ENCODE measurements around the gene DLG3. TPM values are rescaled to one million over a fixed set of nuclear protein-coding genes. Genes with fewer than 3 reads are reported as not detected.

DLG3 gene
- total and polyA plus RNA-seq, 2 of the 8 experiments (the other 6 are each of a cell fraction or from before 2014, with no cell fraction given) = 29.2 to 63.8 TPM

- H3K36me3 ChIP-seq (ENCODE audit: control insufficient read depth in 2 of 4, insufficient read depth in 4 of 4, low read length in 3 of 4) = peaks cover 12 to 84% (median 53%) of the 10 kb centered on the region in 4 experiments
- H3K4me3 ChIP-seq (ENCODE audit: extremely low read depth in 1 of 4, insufficient read depth in 2 of 4, low read depth in 3 of 4, low read length in 4 of 4) = no peak overlapping the region
- ChIA-PET POLR2A (ENCODE audit: partially characterized antibody) (no interaction called here), CTCF (ENCODE audit: partially characterized antibody) (interaction anchor here (0.8 kb wide), 1 partner anchor 131 kb away, joined by 3 read pairs; no protein-coding TSS in a partner anchor)
- no peak overlapping the region for H3K23ac ChIP-seq (ENCODE audit: insufficient read length)
- FAIRE-seq = no peak
- no peak for DNase-seq (ENCODE audit: low read depth in 1 of 2, low spot score in 2 of 2)
- H3K27me3 ChIP-seq (replicated peaks in 1 of 4; ENCODE audit: control insufficient read depth in 3 of 4, extremely low read depth in 1 of 4, insufficient read depth in 3 of 4, low read length in 3 of 4) = no peaks in the 10 kb centered on the region
- no peak overlapping the region for H2BK5ac ChIP-seq (ENCODE audit: low read depth, low read length)
- H2AK5ac ChIP-seq (ENCODE audit: low read depth, low read length) = no peak overlapping the region
- no peak overlapping the region for H3K14ac ChIP-seq (ENCODE audit: insufficient read length)
- no peak overlapping the region for H3K4me2 ChIP-seq (ENCODE audit: insufficient read depth in 1 of 2, low read depth in 2 of 2, low read length in 2 of 2)
- 80% methylated on average over 2 of the region's 2 CpGs; no CpG with 5 or more reads in 1 of the 2 experiments for WGBS, 2 experiments (ENCODE audit: extremely low coverage in 1 of 2, insufficient coverage in 1 of 2, insufficient read length in 1 of 2, insufficient replicate concordance in 2 of 2, low coverage in 1 of 2, low lambda C conversion rate in 2 of 2, missing lambda C conversion rate in 1 of 2)
- H2AFZ ChIP-seq (ENCODE audit: low read length) = no peak overlapping the region
- no peak overlapping the region for H2BK12ac ChIP-seq (ENCODE audit: low read depth, low read length)
- H3K56ac ChIP-seq (replicated peaks; ENCODE audit: insufficient read length, low read depth, low read length) = no peak overlapping the region
- H4K8ac ChIP-seq (ENCODE audit: extremely low read depth, insufficient read depth, low read length) = no peak overlapping the region
- no peak overlapping the region for H3K4ac ChIP-seq (replicated peaks; ENCODE audit: insufficient read length, low read depth, low read length)
- no peaks in the 10 kb centered on the region for H3K79me2 ChIP-seq (ENCODE audit: control insufficient read depth in 1 of 2, insufficient read depth in 2 of 2, low read length in 2 of 2)
- H2BK120ac ChIP-seq (replicated peaks; ENCODE audit: low read depth, low read length) = no peak overlapping the region
- no peak overlapping the region for H2BK15ac ChIP-seq (ENCODE audit: low read length)
- H3K79me1 ChIP-seq (ENCODE audit: low read depth, low read length) = no peaks in the 10 kb centered on the region
- no peaks in the 10 kb centered on the region for H3K9me3 ChIP-seq (ENCODE audit: insufficient read depth in 2 of 2, low read depth in 1 of 2, low read length in 1 of 2)
- H4K20me1 ChIP-seq (replicated peaks in 1 of 2; ENCODE audit: control insufficient read depth in 1 of 2, insufficient read depth in 2 of 2, low read length in 2 of 2) = peaks cover 0 to 9% of the 10 kb centered on the region in 2 experiments
- no peak overlapping the region for H2BK20ac ChIP-seq (ENCODE audit: low read length)
- no peaks in the 10 kb centered on the region for H3K4me1 ChIP-seq (replicated peaks in 1 of 4; ENCODE audit: control insufficient read depth in 3 of 4, insufficient read depth in 4 of 4, low read length in 3 of 4)
- no peak overlapping the region for H3K9ac ChIP-seq (replicated peaks in 1 of 4; ENCODE audit: extremely low read depth in 1 of 4, low read depth in 3 of 4, low read length in 3 of 4)
- no peaks in the 10 kb centered on the region for H3K23me2 ChIP-seq (ENCODE audit: low read depth, low read length)
- no peak overlapping the region for H4K5ac ChIP-seq (ENCODE audit: insufficient read length, low read depth, low read length)
- H3K18ac ChIP-seq (ENCODE audit: extremely low read depth, low read length) = no peak overlapping the region
- no peak overlapping the region for H3K27ac ChIP-seq (ENCODE audit: low read depth, low read length)
- no peak overlapping the region for H4K91ac ChIP-seq (replicated peaks; ENCODE audit: insufficient read length, low read length)
- no peak for TF ChIP-seq PHF8 (conservative IDR thresholded peaks at IDR 0.05; ENCODE audit: low read depth, low read length)
Observed at GRCh38 chrX:70498129-70498528, 53.5 kb downstream of the DLG3 start.
